K562 (cell line): ENCODE results near the gene TARBP2. TPM values are rescaled to one million over a fixed set of nuclear protein-coding genes. Genes with fewer than 3 reads are reported as not detected.

Experiments
- CHD1 ChIP-seq: fragments of 200-600 bp; sonication (generic); IDR thresholded peaks from one replicate; pipeline ENCODE4 v1.6.1; 2012; ENCODE audit warnings: mild to moderate bottlenecking, moderate library complexity, low read length, inconsistent platforms
- CTCFL ChIP-seq: IDR thresholded peaks from 2 replicates; pipeline ENCODE4 v1.6.1; 2011; ENCODE audit warnings: borderline replicate concordance, low read depth, mild to moderate bottlenecking, moderate library complexity, low read length; ENCODE audit not compliant: insufficient read depth, poor library complexity, severe bottlenecking
- ETV1 ChIP-seq: fragments of 450-650 bp; conservative IDR thresholded peaks from 2 replicates; pipeline ENCODE4 v1.6.1; 2016; ENCODE audit warnings: missing genetic modification characterization, control low read depth, low read depth, missing compliant biosample characterization
- FOSL1 ChIP-seq: fragments of 200-800 bp; sonication (Bioruptor generic); conservative IDR thresholded peaks from 2 replicates; pipeline ENCODE4 v1.6.1; 2016; ENCODE audit warnings: missing genetic modification characterization, missing compliant biosample characterization
- GABPA ChIP-seq: fragments of 200-800 bp; sonication (Bioruptor generic); conservative IDR thresholded peaks from 2 replicates; pipeline ENCODE4 v1.6.1; 2016; ENCODE audit warnings: low read depth, missing genetic modification characterization, missing compliant biosample characterization
- GABPB1 ChIP-seq: sonication (generic); formaldehyde crosslinking; IDR thresholded peaks from 2 replicates; pipeline ENCODE4 v1.8.0; 2022; ENCODE audit warnings: mild to moderate bottlenecking, missing genetic modification reagents
- KAT7 ChIP-seq: sonication (generic); formaldehyde crosslinking; IDR thresholded peaks from 2 replicates; pipeline ENCODE4 v1.8.0; 2022; ENCODE audit warnings: missing genetic modification reagents, mild to moderate bottlenecking, borderline replicate concordance
- NBN ChIP-seq: fragments of 450-650 bp; IDR thresholded peaks from 2 replicates; pipeline ENCODE4 v1.6.1; 2016; ENCODE audit warnings: low read depth, mild to moderate bottlenecking
- NONO ChIP-seq, 2 experiments: fragments of 200-400 bp in 1 of 2; fragments of 450-650 bp in 1 of 2; formaldehyde crosslinking in 1 of 2; IDR thresholded peaks; 2 replicates each; pipeline ENCODE4 v1.6.1; 2017; ENCODE audit warnings: low read depth in 2 of 2, mild to moderate bottlenecking in 2 of 2, moderate library complexity in 2 of 2, low read length in 1 of 2
- NR3C1 ChIP-seq: sonication (generic); formaldehyde crosslinking; IDR thresholded peaks from 2 replicates; pipeline ENCODE4 v1.8.1; 2022; ENCODE audit warnings: missing genetic modification reagents
- NR4A1 ChIP-seq, 2 experiments: fragments of 250-450 bp in 1 of 2; fragments of 450-650 bp in 1 of 2; sonication (Bioruptor Pico) in 1 of 2; IDR thresholded peaks; 2 replicates each; pipeline versions ENCODE4 v1.4.0 to v1.6.1; 2016 to 2020; ENCODE audit warnings: mild to moderate bottlenecking in 2 of 2, missing compliant biosample characterization in 1 of 2, missing genetic modification characterization in 1 of 2, moderate library complexity in 1 of 2
- RBBP5 ChIP-seq: fragments of 200-600 bp; sonication (generic); IDR thresholded peaks from 2 replicates; pipeline ENCODE4 v1.6.1; 2012; ENCODE audit warnings: borderline replicate concordance, mild to moderate bottlenecking, low read length, control low read depth, inconsistent platforms; ENCODE audit not compliant: insufficient read depth, poor library complexity, severe bottlenecking
- SRF ChIP-seq, 2 experiments: fragments of 250-450, 450-650 bp in 1 of 2; sonication (Bioruptor Pico) in 1 of 2; sonication (generic) in 1 of 2; formaldehyde crosslinking; IDR thresholded peaks; 2 replicates each; pipeline versions ENCODE4 v1.5.0 to v1.5.1; 2020 to 2022; ENCODE audit warnings: mild to moderate bottlenecking in 1 of 2, missing genetic modification reagents in 1 of 2
- ZBTB1 ChIP-seq: sonication (generic); formaldehyde crosslinking; IDR thresholded peaks from 2 replicates; pipeline ENCODE4 v1.8.1; 2023; ENCODE audit warnings: missing genetic modification reagents, low read depth, mild to moderate bottlenecking, borderline replicate concordance
- ZC3H8 ChIP-seq: fragments of 450-650 bp; IDR thresholded peaks from 2 replicates; pipeline ENCODE4 v1.6.1; 2017
- ZFP91 ChIP-seq: sonication (generic); formaldehyde crosslinking; IDR thresholded peaks from 2 replicates; pipeline ENCODE4 v1.8.0; 2022; ENCODE audit warnings: mild to moderate bottlenecking, missing genetic modification reagents
- ZNF12 ChIP-seq: sonication (generic); formaldehyde crosslinking; IDR thresholded peaks from 2 replicates; pipeline ENCODE4 v1.4.0; 2020; ENCODE audit warnings: mild to moderate bottlenecking, missing genetic modification reagents
- ZNF121 ChIP-seq: sonication (generic); formaldehyde crosslinking; conservative IDR thresholded peaks from 2 replicates; pipeline ENCODE4 v1.8.0; 2022; ENCODE audit warnings: missing genetic modification reagents
- ZNF395 ChIP-seq: fragments of 200-800 bp; sonication (Bioruptor generic); IDR thresholded peaks from 2 replicates; pipeline ENCODE4 v1.6.1; 2017; ENCODE audit warnings: missing genetic modification characterization, missing compliant biosample characterization
- ZNF76 ChIP-seq: fragments of 250-450 bp; sonication (Bioruptor Pico); IDR thresholded peaks from 2 replicates; pipeline ENCODE4 v1.4.0; 2020; ENCODE audit warnings: mild to moderate bottlenecking, moderate library complexity, borderline replicate concordance
- polyA plus RNA-seq, 8 experiments: library from polyadenylated mRNA; depleted of rRNA in 4 of 8; stranded (reverse) in 5 of 8; unstranded in 3 of 8; fragments of >200 nt; fragmentation: Nextera tagmentation in 2 of 8; fragmentation: Illumina TruSeq in 1 of 8; extraction: Ambion mirVana in 2 of 8; extraction: Trizol in 1 of 8; gene quantifications; 2 replicates each; pipeline versions ENCODE4 v1.2.1 to v1.2.3, GENCODE V29; 2011 to 2014; ENCODE audit warnings: inconsistent platforms in 1 of 8, missing spikeins in 1 of 8
- total RNA-seq, 7 experiments: library from RNA; depleted of rRNA in 6 of 7; stranded (reverse); fragments of >200 nt in 6 of 7; fragmentation: Illumina TruSeq in 2 of 7; extraction: Trizol in 2 of 7; gene quantifications; 2 replicates each; pipeline versions ENCODE4 v1.2.1 to v1.2.3, GENCODE V29; 2011 to 2021; ENCODE audit warnings: low replicate concordance in 1 of 7

TARBP2 gene
- total and polyA plus RNA-seq, 9 of the 15 experiments (the other 6 are each of a cell fraction or from before 2014, with no cell fraction given), result 5.6 to 69.0 (median 44.6) TPM

- TF ChIP-seq NBN, result peak; percentile 59; the same call in 1 of the 2 replicates
- peak in 1 of 2 experiments; percentile 61; a peak in 1 of 4 replicates for TF ChIP-seq SRF (CRISPR knock-in tag; IDR thresholded peaks at IDR 0.05)
- peak; percentile 56 for TF ChIP-seq FOSL1
- TF ChIP-seq NR4A1 (CRISPR knock-in tag; IDR thresholded peaks at IDR 0.05), result peak; percentile 51; the same call in 1 of the 2 replicates
- TF ChIP-seq NR4A1 (tag; IDR thresholded peaks at IDR 0.05), result no peak
- TF ChIP-seq ZNF121 (CRISPR knock-in tag), result peak; percentile 38; the same call in 1 of the 2 replicates
- no peak for TF ChIP-seq ZC3H8
- peak; percentile 79; the same call in 1 of the 2 replicates for TF ChIP-seq ZNF12 (CRISPR knock-in tag)
- TF ChIP-seq ETV1 (tag), result no peak
- no peak for TF ChIP-seq ZNF76 (CRISPR knock-in tag)
- peak; percentile 76; the same call in 1 of the 2 replicates for TF ChIP-seq ZBTB1
- peak; percentile 93 for TF ChIP-seq NR3C1 (CRISPR knock-in tag)
- TF ChIP-seq ZNF395 (CRISPR knock-in tag), result peak; percentile 69; the same call in 1 of the 2 replicates
- TF ChIP-seq ZFP91 (CRISPR knock-in tag), result peak; percentile 51; the same call in 1 of the 2 replicates
- peak in 1 of 2 experiments; percentile 25; a peak in 1 of 4 replicates for TF ChIP-seq NONO (IDR thresholded peaks at IDR 0.05; ENCODE audit: low read depth in 2 of 2, low read length in 1 of 2)
- peak; percentile 83 for TF ChIP-seq KAT7 (CRISPR knock-in tag)
- TF ChIP-seq GABPA (tag), result peak; percentile 82
- peak; percentile 26 for TF ChIP-seq CTCFL
- TF ChIP-seq GABPB1 (CRISPR knock-in tag), result no peak
- peak; percentile 94 for TF ChIP-seq CHD1
- peak; percentile 83 for TF ChIP-seq RBBP5
These were observed 48.7 kb upstream of the TARBP2 start (continued) for GRCh38 chr12:53452159-53453077.
